NCI-H345 treated with DMSO at 0.1 percent for 48 hours (cell line): ENCODE results near the gene ACAT2.
"Not testable (repeated sequence)": the region's sequence is repeated elsewhere in the genome, so short reads cannot be mapped to it uniquely, and the experiment has no call there.

Experiments
- DNase-seq: peaks from one replicate; lab custom pipeline; 2025; ENCODE audit not compliant: unreplicated experiment; lab: John Stamatoyannopoulos, UW

Gene ACAT2

GRCh38 chr6:159761873-159762680, at the start of gene ACAT2:
Gene ACAT2, plus strand, starts transcription at chr6:159762045. Its CDS starts 43 bp downstream, at chr6:159762088.
- DNase-seq = peak; percentile 95

DNA sequence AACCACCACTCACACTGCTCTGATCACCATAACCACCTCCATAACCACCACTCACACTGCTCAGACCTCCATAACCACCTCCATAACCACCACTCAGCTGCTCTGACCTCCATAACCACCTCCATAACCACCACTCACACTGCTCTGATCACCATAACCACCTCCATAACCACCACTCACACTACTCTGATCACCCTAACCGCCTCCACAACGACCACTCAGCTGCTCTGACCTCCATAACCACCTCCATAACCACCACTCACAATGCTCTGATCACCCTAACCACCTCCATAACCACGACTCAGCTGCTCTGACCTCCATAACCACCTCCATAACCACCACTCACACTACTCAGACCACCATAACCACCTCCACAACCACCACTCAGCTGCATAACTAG, 49.5 kb upstream of the ACAT2 start:
- not testable (repeated sequence) for DNase-seq

DNA sequence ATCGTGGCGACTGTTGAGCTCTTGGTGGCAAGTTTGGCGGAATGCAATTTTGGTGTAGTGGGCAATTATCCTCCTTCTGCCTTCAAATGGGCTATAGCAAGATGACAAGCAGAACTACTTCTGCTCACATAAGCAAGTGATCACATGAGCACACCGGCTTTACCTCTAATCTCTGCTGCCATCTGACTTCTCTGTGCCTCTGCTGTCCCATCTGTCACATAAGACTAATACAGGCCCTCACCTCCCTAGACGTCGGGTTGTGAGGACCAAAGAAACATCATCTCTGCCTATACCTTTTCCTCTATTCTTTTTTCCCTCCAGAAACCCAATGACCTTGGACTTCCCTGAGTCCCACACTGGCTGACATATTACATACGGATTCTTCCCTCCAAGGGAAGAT, 47.9 kb upstream of the ACAT2 start:
- no peak for DNase-seq

GRCh38 chr6:159714404-159714803, 47.4 kb upstream of the ACAT2 start:
- no peak for DNase-seq

DNA sequence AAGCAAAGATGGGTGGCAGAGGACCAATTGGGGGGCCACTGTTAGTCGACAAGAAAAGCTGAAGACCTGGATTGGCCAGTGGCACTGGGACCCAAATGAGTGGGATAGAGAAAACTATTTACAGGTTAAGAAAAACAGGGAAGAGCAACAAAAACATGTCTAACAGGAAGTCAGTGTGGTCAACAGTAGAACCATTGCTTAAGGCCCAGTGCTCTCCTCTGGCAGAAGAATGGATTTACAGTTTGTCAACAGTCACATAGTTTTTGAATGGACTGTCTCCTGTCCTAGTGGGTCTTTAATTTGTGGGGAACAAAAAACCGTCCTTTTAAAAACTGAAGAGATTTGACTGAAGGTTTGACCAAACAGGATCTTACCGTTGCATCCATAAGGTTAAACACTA, 46.7 kb upstream of the ACAT2 start:
- no peak for DNase-seq

DNA sequence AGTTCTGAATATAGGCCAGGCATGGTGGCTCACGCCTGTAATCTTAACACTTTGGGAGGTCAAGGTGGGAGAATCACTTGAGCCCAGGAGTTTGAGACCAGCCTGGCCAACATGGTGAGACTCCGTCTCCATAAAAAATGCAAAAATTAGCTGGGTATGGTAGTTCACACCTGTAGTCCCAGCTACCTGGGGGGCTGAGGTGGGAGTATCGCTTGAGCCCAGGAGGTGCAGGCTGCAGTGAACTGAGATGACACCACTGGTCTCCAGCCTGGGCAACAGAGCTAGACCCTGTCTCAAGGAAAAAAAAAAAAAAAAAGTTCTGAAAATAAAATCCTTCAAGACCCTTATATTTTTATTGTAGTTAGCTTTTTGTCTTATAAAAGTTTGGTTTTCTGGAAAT, 46.2 kb upstream of the ACAT2 start:
- DNase-seq = no peak

DNA sequence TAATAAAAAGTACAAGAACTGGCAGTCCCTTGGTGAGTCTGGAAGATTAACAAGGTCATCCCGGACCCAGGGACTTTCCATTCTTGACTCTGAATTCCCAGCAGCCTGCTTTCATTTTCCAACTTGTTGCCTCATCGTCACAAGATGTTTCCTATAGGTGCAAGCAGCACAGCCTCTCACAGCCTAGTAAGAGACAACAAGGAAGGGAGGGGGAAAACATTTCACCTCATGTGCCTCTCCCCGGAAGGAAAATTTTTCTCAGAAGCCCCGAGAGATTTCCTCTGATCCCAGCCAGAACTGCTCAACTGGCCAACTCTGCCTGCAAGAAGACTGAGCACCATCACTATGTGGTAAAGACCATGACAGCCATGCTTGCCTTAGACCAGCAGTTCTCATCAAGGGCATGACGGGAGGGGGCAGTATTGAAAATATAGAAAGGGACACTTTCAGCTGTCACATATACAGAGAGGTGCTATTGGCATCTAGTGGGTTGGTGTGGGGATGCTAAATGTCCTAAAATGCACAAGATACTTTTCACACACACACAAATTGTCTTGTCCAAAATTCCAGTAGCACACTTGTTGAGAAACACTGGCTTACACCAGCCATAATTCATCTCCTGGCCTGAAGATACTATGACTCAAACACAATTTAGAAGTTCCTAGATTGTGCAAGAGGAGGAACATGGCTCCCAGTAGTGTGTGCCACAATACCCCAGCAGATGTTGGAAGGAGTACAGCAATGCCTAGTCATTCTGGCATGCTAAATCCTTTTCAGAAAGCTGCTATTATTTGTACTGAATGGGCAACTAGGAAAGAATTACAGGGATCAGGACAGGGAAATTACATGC, 45.4 kb upstream of the ACAT2 start:
- DNase-seq = no peak

- DNase-seq = no peak
These were observed 43.2 kb upstream of the ACAT2 start for GRCh38 chr6:159718634-159719033.

- no peak for DNase-seq
These were observed 42.6 kb upstream of the ACAT2 start for GRCh38 chr6:159719287-159719686.

GRCh38 chr6:159720708-159721107, 41.1 kb upstream of the ACAT2 start:
- peak; percentile 11 for DNase-seq

DNA sequence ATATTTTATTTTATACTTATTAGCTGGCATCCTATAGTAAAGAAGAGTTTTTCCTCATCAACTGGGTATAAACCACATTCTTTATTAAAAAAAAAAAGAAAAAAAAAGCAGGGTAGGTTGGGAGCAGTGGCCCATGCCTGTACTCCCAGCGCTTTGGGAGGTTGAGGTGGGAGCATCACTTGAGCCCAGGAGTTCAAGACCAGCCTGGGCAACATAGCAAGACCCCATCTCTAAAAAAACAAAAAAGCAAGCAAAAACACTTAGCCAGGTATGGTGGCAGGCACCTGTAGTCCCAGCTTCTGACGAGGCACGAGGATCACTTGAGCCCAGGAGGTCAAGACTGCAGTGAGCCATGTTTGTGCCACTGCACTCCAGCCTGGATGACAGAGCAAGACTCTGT, 39.9 kb upstream of the ACAT2 start:
- not testable (repeated sequence) for DNase-seq

DNA sequence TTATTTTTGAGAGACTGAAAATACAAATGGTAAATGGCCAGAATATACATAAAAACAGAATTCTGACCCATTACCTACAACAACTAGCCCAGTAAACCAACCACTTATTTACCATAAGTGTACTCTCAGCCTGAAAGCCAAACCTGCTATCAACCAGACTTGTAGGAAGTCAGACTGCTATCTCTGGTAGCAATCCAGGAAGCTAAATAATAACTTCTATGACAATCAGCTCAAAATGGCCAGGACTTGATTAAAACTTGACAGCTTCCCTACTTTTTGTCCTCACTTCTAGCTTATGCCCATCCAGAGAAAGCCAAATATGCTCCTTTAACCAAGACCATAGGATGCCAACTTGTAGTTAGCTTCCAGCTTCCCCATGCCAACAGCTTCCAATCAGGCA, 39.2 kb upstream of the ACAT2 start:
- DNase-seq = no peak

DNA sequence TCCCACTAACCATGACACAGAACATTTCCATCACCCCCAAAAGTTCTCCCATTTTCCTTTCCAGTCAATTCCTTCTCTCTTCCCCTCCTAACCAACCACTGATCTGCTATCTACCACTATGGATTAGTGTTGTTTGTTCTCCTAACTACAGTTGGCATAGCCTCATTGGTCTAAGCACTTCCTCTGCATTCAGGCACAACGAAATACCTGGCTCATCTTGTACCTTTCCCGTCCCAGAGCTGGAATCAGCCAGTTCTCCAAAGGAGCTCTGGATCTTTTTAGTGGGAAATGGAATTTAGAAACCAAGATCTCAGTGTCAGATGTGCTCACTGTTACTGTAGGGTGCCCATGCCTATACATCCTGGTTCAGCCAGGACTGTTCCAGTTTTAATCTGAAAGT, 38.6 kb upstream of the ACAT2 start:
- no peak for DNase-seq

DNA sequence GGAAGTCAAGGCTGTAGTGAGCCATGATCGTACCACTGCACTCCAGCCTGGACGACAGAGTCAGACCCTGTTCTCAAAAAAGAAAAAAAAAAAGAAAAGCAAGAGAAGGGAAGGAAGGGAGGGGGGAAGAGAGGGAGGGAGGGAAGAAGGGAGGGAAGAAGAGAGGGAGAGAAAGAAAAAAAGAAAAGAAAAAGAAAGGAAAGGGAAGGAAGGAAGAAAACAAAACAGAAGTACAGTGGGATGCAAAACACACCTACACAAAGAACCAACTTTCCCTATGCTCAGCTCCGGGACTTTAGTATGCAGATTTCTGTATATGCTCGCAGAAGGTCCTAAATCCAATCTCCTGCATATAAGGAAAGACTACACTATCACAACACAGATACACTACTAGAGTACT, 37.1 kb upstream of the ACAT2 start:
- DNase-seq = no peak

DNA sequence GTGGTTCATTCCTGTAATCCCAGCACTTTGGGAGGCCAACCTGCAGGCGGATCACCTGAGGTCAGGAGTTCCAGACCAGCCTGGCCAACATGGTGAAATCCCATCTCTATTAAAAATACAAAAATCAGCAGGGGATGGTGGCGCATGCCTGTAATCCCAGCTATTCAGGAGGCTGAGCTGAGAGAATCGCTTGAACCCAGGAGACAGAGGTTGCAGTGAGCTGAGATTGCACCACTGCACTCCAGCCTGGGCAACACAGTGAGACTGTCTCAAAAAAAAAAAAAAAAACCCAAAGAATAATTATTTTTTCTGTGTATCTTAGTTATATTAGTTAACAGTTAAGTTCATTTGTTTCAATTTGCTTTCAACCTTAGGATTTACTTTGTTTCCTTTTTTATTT, 36.6 kb upstream of the ACAT2 start:
- DNase-seq = not testable (repeated sequence)

- DNase-seq = peak; percentile 66
These were observed 35.5 kb upstream of the ACAT2 start for GRCh38 chr6:159726255-159726917.

- DNase-seq = peak; percentile 93
These were observed 34.7 kb upstream of the ACAT2 start, which contains the start of gene WTAP for GRCh38 chr6:159726918-159727716. Gene WTAP, plus strand, starts transcription at chr6:159727506. Its CDS starts 8,760 bp downstream, at chr6:159736266.

DNA sequence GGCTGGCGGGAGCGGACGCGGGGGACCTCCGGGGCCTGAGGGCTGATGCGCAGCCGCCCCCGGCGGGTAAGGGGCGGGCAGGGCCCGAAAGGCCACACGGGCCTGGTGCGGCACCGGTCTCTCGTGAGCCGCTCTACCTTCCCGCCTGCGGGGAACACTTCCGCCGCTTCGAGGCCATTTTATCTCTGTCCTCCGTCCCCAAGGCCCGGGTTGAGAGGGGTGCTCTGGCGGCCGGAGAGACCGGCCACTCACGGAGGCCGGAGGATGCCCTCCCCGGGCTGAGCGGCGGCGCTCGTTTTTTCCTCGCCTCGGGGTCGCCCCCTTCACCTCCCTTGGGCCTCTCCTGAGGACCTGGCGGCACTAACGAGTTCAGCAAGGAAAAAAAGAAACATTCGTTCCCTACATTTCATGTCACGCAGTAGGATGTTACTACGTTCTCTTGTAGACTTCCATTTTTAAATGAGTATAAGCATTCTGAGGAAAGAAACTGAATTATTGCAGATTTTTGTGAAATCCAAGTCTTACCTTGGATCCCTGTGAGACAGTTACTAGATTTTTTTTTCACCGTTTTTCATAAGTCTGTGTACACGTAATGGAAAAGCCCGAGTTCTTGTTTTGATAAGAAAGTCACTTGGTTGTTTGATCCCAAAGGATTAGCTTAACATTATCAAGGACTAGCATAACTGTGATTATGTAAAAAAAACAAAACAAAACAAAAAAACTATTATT, 34.0 kb upstream of the ACAT2 start:
- peak; percentile 7 for DNase-seq

DNA sequence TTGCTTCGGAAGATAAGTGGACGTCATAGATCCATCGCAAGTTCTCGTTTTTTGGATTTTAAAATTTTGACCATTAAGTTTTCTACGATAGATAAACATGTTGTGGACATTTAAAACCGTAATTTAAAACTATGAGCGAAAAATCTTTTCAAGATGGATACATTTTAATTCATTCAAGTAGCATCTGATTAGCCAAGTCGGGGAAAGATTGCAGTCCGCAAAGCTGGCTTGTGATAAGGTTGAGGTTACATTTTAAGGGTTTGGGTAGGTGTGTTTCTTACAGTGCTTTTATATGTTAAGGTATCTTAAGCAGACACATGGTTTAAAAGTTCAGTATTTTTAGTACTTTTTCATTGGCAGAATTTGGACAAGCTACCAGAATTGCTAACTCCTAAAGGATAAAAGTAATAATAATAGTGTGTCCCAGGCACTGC, 33.3 kb upstream of the ACAT2 start:
- DNase-seq = no peak
